Ishikawa (cell line): Measurements from ENCODE around the gene MAST4.

Experiments used
- CEBPB ChIP-seq: IDR thresholded peaks from 2 replicates; pipeline ENCODE4 v1.6.1; 2012
- CREB1 ChIP-seq: IDR thresholded peaks from 2 replicates; pipeline ENCODE4 v1.6.1; 2012; ENCODE audit warnings: low read depth
- EGR1 ChIP-seq: IDR thresholded peaks from 2 replicates; pipeline ENCODE4 v1.6.1; 2012
- EP300 ChIP-seq: IDR thresholded peaks from 2 replicates; pipeline ENCODE4 v1.6.1; 2012; ENCODE audit warnings: borderline replicate concordance
- FOXM1 ChIP-seq: IDR thresholded peaks from 2 replicates; pipeline ENCODE4 v1.6.1; 2012; ENCODE audit warnings: low read depth, borderline replicate concordance
- MAX ChIP-seq: IDR thresholded peaks from 2 replicates; pipeline ENCODE4 v1.6.1; 2012
- NFIC ChIP-seq: IDR thresholded peaks from 2 replicates; pipeline ENCODE4 v1.6.1; 2012
- RAD21 ChIP-seq: IDR thresholded peaks from 2 replicates; pipeline ENCODE4 v1.6.1; 2012; ENCODE audit warnings: low read depth
- REST ChIP-seq: IDR thresholded peaks from 2 replicates; pipeline ENCODE4 v1.6.1; 2012; ENCODE audit warnings: low read depth, mild to moderate bottlenecking
- TAF1 ChIP-seq: IDR thresholded peaks from 2 replicates; pipeline ENCODE4 v1.6.1; 2012; ENCODE audit warnings: low read depth, mild to moderate bottlenecking
- TCF12 ChIP-seq: IDR thresholded peaks from 2 replicates; pipeline ENCODE4 v1.6.1; 2012; ENCODE audit warnings: low read depth
- TEAD4 ChIP-seq: IDR thresholded peaks from 2 replicates; pipeline ENCODE4 v1.6.1; 2012
- USF1 ChIP-seq: IDR thresholded peaks from 2 replicates; pipeline ENCODE4 v1.6.1; 2012
- YY1 ChIP-seq: IDR thresholded peaks from 2 replicates; pipeline ENCODE4 v1.6.1; 2012; ENCODE audit warnings: low read depth
- ZBTB7A ChIP-seq: IDR thresholded peaks from 2 replicates; pipeline ENCODE4 v1.6.1; 2012; ENCODE audit warnings: low read depth

Gene MAST4

GRCh38 chr5:67004730-67005350 is 408.6 kb downstream of the MAST4 start:
- no peak for TF ChIP-seq TEAD4
- TF ChIP-seq REST: no peak
- TF ChIP-seq MAX: no peak
- no peak for TF ChIP-seq TCF12
- no peak for TF ChIP-seq EGR1
- TF ChIP-seq FOXM1: no peak
- TF ChIP-seq TAF1: no peak; the same call in 1 of the 2 replicates
- no peak for TF ChIP-seq NFIC
- TF ChIP-seq ZBTB7A: no peak
- no peak for TF ChIP-seq CREB1
- TF ChIP-seq RAD21: no peak
- TF ChIP-seq YY1: no peak
- TF ChIP-seq EP300: no peak
- TF ChIP-seq USF1: no peak
- no peak for TF ChIP-seq CEBPB

- no peak for TF ChIP-seq CREB1
- no peak for TF ChIP-seq TAF1
- TF ChIP-seq EGR1: no peak
- no peak for TF ChIP-seq NFIC
- TF ChIP-seq RAD21: no peak
- no peak for TF ChIP-seq CEBPB
- TF ChIP-seq FOXM1: no peak
- TF ChIP-seq USF1: no peak
- TF ChIP-seq REST: no peak
- TF ChIP-seq TEAD4: no peak
- no peak for TF ChIP-seq TCF12
- no peak for TF ChIP-seq ZBTB7A
- no peak for TF ChIP-seq MAX
- no peak for TF ChIP-seq YY1
- no peak for TF ChIP-seq EP300
Measured at GRCh38 chr5:67005737-67006499, 409.7 kb downstream of the MAST4 start.

GRCh38 chr5:67006500-67006848 is 410.3 kb downstream of the MAST4 start:
- TF ChIP-seq MAX (no peak), USF1 (no peak), REST (no peak), CEBPB (no peak), RAD21 (no peak), CREB1 (no peak), EGR1 (no peak), TCF12 (no peak), ZBTB7A (no peak), TEAD4 (no peak), YY1 (no peak), EP300 (no peak), NFIC (no peak), FOXM1 (no peak), TAF1 (no peak)
